Measurements from ENCODE around the gene ADAM8.

DNA sequence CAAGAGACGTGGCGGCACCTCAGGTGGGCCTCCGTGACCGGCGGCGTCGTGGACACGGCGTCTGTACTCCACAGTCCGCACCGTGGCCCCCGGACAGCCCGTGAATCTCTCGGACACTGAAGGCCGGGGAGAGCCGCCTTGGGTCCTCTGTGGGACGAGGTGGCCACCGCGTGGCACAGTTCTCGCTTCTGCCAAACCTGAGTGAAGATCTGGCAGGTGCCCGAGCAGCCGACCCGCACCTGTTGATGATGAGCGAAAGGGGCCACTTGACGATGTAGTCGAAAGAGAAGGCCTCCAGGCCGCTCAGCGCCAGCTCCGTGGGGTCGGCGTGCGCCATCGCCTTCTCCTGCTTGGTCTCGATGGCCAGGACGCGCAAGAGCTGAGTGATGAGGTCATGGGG is 8.5 kb upstream of the ADAM8 start:
- TF ChIP-seq FOXK2 (IDR thresholded peaks at IDR 0.05) = no peak
- no peak for TF ChIP-seq SP1 (IDR thresholded peaks at IDR 0.05)
- TF ChIP-seq FOXA1 (IDR thresholded peaks at IDR 0.05) = no peak
- TF ChIP-seq BHLHE40 (IDR thresholded peaks at IDR 0.05; ENCODE audit: borderline replicate concordance) = no peak
- no peak for TF ChIP-seq L3MBTL2 (conservative IDR thresholded peaks at IDR 0.05)
- TF ChIP-seq SUZ12 (IDR thresholded peaks at IDR 0.05) = no peak
- TF ChIP-seq, protein P1, sequence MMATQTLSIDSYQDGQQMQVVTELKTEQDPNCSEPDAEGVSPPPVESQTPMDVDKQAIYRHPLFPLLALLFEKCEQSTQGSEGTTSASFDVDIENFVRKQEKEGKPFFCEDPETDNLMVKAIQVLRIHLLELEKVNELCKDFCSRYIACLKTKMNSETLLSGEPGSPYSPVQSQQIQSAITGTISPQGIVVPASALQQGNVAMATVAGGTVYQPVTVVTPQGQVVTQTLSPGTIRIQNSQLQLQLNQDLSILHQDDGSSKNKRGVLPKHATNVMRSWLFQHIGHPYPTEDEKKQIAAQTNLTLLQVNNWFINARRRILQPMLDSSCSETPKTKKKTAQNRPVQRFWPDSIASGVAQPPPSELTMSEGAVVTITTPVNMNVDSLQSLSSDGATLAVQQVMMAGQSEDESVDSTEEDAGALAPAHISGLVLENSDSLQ (IDR thresholded peaks at IDR 0.05) = no peak
- TF ChIP-seq FOXM1 (IDR thresholded peaks at IDR 0.05; ENCODE audit: borderline replicate concordance) = no peak
- no peak for TF ChIP-seq ARNT (IDR thresholded peaks at IDR 0.05)
- no peak for TF ChIP-seq ELF4 (IDR thresholded peaks at IDR 0.05)
- no peak for TF ChIP-seq TARDBP (IDR thresholded peaks at IDR 0.05)
- TF ChIP-seq CTBP1 (IDR thresholded peaks at IDR 0.05; ENCODE audit: borderline replicate concordance) = no peak
